PFSK-1 (cell line): ENCODE data around the gene ZDHHC9.

Experiments
- FOXP2 ChIP-seq: optimal IDR thresholded peaks from 2 replicates; pipeline ENCODE3; 2011; ENCODE audit warnings: borderline replicate concordance, control low read depth, inconsistent platforms; ENCODE audit not compliant: insufficient read depth; ENCODE audit errors: extremely low read length, extremely low read depth
- POLR2AphosphoS5 ChIP-seq: IDR thresholded peaks from 2 replicates; pipeline ENCODE4 v1.6.1; 2012; ENCODE audit warnings: low read depth, mild to moderate bottlenecking, control low read depth, low read length, moderate library complexity
- SIN3A ChIP-seq: IDR thresholded peaks from 2 replicates; pipeline ENCODE4 v1.6.1; 2012; ENCODE audit warnings: mild to moderate bottlenecking, low read length, moderate library complexity, borderline replicate concordance; ENCODE audit not compliant: insufficient read depth
- TAF1 ChIP-seq: IDR thresholded peaks from 2 replicates; pipeline ENCODE4 v1.6.1; 2012; ENCODE audit warnings: low read length, control low read depth, borderline replicate concordance; ENCODE audit not compliant: insufficient read depth
- TF ChIP-seq, protein P1 (sequence below), 2 experiments: IDR thresholded peaks; 2 replicates each; pipeline versions ENCODE4 v1.6.1 to v1.8.0; 2011 to 2012; ENCODE audit warnings: low read depth in 2 of 2, low read length in 2 of 2, control low read depth in 1 of 2, inconsistent platforms in 1 of 2, mild to moderate bottlenecking in 1 of 2, moderate library complexity in 1 of 2; ENCODE audit not compliant: insufficient read depth in 1 of 2

ZDHHC9 gene

DNA sequence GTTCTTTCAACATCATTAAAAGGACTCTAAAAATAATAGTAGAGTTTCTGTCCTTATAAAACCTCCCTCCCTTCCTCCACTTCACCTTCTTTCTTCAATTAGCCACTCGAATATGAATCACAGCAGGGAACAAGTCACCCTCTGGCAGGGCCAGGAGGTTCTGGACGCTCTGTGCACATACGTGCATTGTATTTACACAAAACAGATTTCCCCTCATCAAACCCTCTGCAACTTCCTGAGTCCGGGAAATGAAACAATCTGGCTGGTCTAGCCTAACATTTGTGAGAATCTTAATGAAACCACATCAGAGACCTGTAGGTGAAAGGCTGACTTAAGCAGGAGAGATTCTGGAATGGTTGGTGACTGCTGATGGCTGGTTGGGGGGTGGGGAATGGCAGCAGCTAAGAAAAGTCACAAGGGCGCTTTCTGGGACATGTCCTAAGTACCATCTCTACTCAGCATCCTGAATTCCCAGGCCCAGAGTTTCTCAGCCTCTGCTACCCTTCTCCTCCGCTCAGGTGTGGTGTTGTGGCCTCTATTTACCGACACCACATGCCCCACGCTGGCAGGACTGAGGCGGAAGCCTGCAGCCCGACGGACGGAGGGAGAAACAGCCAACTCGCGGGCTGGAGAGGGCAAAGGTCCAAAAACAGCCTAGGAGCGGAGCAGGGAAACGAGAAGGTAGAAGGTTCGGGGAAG, 1.0 kb downstream of the ZDHHC9 start:
- TF ChIP-seq, protein P1, sequence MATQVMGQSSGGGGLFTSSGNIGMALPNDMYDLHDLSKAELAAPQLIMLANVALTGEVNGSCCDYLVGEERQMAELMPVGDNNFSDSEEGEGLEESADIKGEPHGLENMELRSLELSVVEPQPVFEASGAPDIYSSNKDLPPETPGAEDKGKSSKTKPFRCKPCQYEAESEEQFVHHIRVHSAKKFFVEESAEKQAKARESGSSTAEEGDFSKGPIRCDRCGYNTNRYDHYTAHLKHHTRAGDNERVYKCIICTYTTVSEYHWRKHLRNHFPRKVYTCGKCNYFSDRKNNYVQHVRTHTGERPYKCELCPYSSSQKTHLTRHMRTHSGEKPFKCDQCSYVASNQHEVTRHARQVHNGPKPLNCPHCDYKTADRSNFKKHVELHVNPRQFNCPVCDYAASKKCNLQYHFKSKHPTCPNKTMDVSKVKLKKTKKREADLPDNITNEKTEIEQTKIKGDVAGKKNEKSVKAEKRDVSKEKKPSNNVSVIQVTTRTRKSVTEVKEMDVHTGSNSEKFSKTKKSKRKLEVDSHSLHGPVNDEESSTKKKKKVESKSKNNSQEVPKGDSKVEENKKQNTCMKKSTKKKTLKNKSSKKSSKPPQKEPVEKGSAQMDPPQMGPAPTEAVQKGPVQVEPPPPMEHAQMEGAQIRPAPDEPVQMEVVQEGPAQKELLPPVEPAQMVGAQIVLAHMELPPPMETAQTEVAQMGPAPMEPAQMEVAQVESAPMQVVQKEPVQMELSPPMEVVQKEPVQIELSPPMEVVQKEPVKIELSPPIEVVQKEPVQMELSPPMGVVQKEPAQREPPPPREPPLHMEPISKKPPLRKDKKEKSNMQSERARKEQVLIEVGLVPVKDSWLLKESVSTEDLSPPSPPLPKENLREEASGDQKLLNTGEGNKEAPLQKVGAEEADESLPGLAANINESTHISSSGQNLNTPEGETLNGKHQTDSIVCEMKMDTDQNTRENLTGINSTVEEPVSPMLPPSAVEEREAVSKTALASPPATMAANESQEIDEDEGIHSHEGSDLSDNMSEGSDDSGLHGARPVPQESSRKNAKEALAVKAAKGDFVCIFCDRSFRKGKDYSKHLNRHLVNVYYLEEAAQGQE (IDR thresholded peaks at IDR 0.05; ENCODE audit: insufficient read depth in 1 of 2, low read depth in 2 of 2, low read length in 2 of 2), result no peak
- TF ChIP-seq FOXP2 (no peak), TAF1 (no peak), SIN3A (no peak), POLR2AphosphoS5 (no peak)

DNA sequence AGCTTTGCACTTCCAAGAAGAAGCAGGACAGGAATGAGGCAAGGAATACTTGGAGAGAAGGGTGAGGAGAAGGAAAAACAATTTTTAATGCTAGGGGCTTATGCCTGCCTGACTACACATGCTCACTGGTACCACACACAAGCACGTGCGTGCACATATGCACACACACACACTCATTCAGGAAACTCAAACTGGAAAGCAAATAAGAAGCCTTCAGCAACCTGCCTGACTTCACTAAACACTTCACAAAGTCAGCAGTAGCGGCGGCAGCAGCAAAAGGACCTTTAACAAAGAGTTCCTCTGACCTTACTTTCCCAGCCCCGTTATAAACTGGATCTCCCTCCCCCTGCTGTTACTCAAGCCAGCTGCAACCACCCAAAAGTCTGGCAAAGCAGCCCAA, 3.3 kb downstream of the ZDHHC9 start:
- TF ChIP-seq TAF1 (no peak), FOXP2 (no peak), POLR2AphosphoS5 (no peak), SIN3A (no peak)
- TF ChIP-seq, protein P1 (IDR thresholded peaks at IDR 0.05; ENCODE audit: insufficient read depth in 1 of 2, low read depth in 2 of 2, low read length in 2 of 2), result no peak

DNA sequence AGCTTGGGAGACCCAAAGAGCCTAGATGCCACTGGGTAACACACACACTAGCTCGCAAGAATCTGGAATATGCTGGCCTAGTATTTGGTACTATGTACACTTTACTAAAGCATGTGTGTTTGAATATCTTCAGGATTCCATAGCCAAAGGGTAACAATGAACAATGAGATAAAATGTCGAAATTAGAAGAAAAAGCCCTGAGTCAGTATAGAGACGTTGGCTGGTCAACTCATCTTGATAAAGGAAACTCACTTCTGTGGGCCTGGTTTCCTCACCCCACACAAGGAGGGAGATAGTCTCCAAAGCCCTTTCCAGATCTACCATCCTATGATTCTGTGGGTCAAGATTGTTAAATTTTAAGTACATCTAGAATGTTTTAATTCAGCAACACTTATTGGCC, 6.9 kb downstream of the ZDHHC9 start:
- no peak for TF ChIP-seq FOXP2
- no peak for TF ChIP-seq TAF1
- no peak for TF ChIP-seq POLR2AphosphoS5
- TF ChIP-seq SIN3A, result no peak
- TF ChIP-seq, protein P1 (IDR thresholded peaks at IDR 0.05; ENCODE audit: insufficient read depth in 1 of 2, low read depth in 2 of 2, low read length in 2 of 2), result no peak

DNA sequence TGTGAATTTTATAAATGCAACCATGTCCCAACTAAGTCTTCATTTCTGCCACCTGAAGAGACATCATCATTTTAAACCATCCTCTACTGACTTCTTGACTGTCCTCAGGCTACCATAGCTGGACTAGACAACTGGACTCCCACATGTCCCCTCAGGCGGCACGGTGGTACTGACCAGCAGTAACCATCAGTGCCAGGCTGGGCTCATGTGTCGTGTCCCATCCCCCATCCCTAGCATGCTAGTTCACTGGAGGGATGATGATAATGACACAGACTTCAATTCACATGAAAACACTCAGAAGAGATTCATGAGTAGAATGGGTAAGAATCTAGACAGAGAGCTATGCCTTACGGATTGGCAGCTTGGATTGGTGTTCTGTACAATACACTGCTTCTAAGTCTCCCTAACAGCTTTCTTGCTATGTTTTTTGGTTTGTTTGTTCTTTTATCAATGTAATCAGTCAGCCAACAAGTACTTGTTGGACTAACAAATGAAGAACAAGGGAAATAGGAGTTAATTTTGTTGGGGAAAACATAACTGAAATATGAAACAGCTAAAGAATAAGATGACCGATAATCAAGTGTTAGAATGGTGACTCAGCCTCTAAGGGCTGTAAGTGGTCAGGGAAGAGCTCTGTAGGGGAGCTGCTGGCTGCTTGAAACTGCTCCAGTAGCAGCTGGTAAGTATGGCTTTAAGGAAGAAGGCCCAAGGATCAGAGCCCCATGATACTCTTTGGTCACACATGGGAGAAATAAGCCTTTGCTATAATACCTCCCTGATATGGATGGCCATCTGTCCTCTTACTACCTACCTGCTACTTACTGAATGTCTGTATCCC, 10.3 kb downstream of the ZDHHC9 start:
- TF ChIP-seq TAF1 (no peak), POLR2AphosphoS5 (no peak), FOXP2 (no peak), SIN3A (no peak)
- TF ChIP-seq, protein P1 (IDR thresholded peaks at IDR 0.05; ENCODE audit: insufficient read depth in 1 of 2, low read depth in 2 of 2, low read length in 2 of 2), result no peak
